Adrenal gland (tissue), 5 donors: ENCODE results near the gene ARFGAP1.

Source experiments
- CTCF ChIP-seq, 6 experiments: fragments of 450-650 bp in 4 of 6; fragments of 200-600 bp in 2 of 6; sonication (generic) in 1 of 6; IDR thresholded peaks; 1 replicate in 5 of 6; 2 replicates in 1 of 6; pipeline versions ENCODE4 v1.5.1 to v1.8.0; 2016 to 2021; ENCODE audit warnings: antibody characterized with exemption in 6 of 6, mild to moderate bottlenecking in 2 of 6, moderate library complexity in 1 of 6
- POLR2A ChIP-seq, 2 donors: fragments of 450-650 bp; IDR thresholded peaks; one replicate each; pipeline ENCODE4 v1.6.1; 2017; ENCODE audit warnings: antibody characterized with exemption in 2 of 2, mild to moderate bottlenecking in 2 of 2, moderate library complexity in 1 of 2
- donor health status: DM: no; HTN: no; CAD: no.

GRCh38 chr20:63261060-63261794 lies 11.4 kb upstream of the ARFGAP1 start:
- TF ChIP-seq CTCF (IDR thresholded peaks at IDR 0.05): no peak
- no peak for TF ChIP-seq POLR2A (IDR thresholded peaks at IDR 0.05)
